ENCODE results near the gene ABCC11.
"Not testable (repeated sequence)": the region's sequence is repeated elsewhere in the genome, so short reads cannot be mapped to it uniquely, and the experiment has no call there.

Gene ABCC11

GRCh38 chr16:48244863-48245195 is 2.5 kb downstream of the ABCC11 start:
- no peak for FAIRE-seq

- FAIRE-seq, result no peak
Observed at GRCh38 chr16:48244080-48244862, 3.1 kb downstream of the ABCC11 start, which contains the start of gene LONP2. Gene LONP2 (plus strand): TSS chr16:48244300. CDS start chr16:48244389, 89 bp downstream.

GRCh38 chr16:48240147-48240546 is 7.2 kb downstream of the ABCC11 start:
- FAIRE-seq, result not testable (repeated sequence)

- no peak for FAIRE-seq
Observed at GRCh38 chr16:48236286-48236685, 11.1 kb downstream of the ABCC11 start.

- no peak for FAIRE-seq
Observed at GRCh38 chr16:48235556-48236136, 11.7 kb downstream of the ABCC11 start.

GRCh38 chr16:48235058-48235555 is 12.2 kb downstream of the ABCC11 start:
- no peak for FAIRE-seq

GRCh38 chr16:48234630-48235029 is 12.7 kb downstream of the ABCC11 start:
- no peak for FAIRE-seq

GRCh38 chr16:48232493-48233040 is 14.8 kb downstream of the ABCC11 start:
- no peak for FAIRE-seq

GRCh38 chr16:48231727-48232492 is 15.4 kb downstream of the ABCC11 start:
- no peak for FAIRE-seq

- no peak for FAIRE-seq
Observed at GRCh38 chr16:48225456-48225855, 21.9 kb downstream of the ABCC11 start.

- no peak for FAIRE-seq
Observed at GRCh38 chr16:48223490-48223889, 23.8 kb downstream of the ABCC11 start.

GRCh38 chr16:48220891-48221290 is 26.4 kb downstream of the ABCC11 start:
- no peak for FAIRE-seq

GRCh38 chr16:48218473-48218872 is 28.9 kb downstream of the ABCC11 start:
- FAIRE-seq, result no peak

- FAIRE-seq, result no peak
Observed at GRCh38 chr16:48217708-48218107, 29.6 kb downstream of the ABCC11 start.

GRCh38 chr16:48215738-48216137 is 31.6 kb downstream of the ABCC11 start:
- FAIRE-seq, result no peak

- no peak for FAIRE-seq
Observed at GRCh38 chr16:48212033-48212432, 35.3 kb downstream of the ABCC11 start.

- FAIRE-seq, result no peak
Observed at GRCh38 chr16:48210747-48211146, 36.6 kb downstream of the ABCC11 start.

- no peak for FAIRE-seq
Observed at GRCh38 chr16:48206594-48207242, 40.6 kb downstream of the ABCC11 start.

GRCh38 chr16:48204825-48205151 is 42.6 kb downstream of the ABCC11 start:
- FAIRE-seq, result no peak

GRCh38 chr16:48203974-48204824 is 43.1 kb downstream of the ABCC11 start:
- FAIRE-seq, result no peak

GRCh38 chr16:48201515-48202201 is 45.7 kb downstream of the ABCC11 start:
- FAIRE-seq, result no peak

Measured in G401.6 (cell line).